ELR (cell line): ENCODE data around the gene CHST5.

Source experiments
- DNase-seq: peaks from one replicate; pipeline ENCODE4 v3.0.0-alpha.2; 2015; ENCODE audit warnings: low read depth

CHST5 gene

GRCh38 chr16:75535901-75536300, at the start of gene CHST5:
Gene CHST5, minus strand, starts transcription at chr16:75536108. Its CDS starts 5,724 bp downstream, at chr16:75530384.
- DNase-seq = no peak

- DNase-seq = no peak
These were observed 48.2 kb upstream of the CHST5 start for GRCh38 chr16:75584108-75584507.

- DNase-seq = no peak
These were observed 43.5 kb upstream of the CHST5 start for GRCh38 chr16:75579281-75579834.

- DNase-seq = no peak
These were observed 42.8 kb upstream of the CHST5 start for GRCh38 chr16:75578725-75579124.

- no peak for DNase-seq
These were observed 42.3 kb upstream of the CHST5 start for GRCh38 chr16:75578212-75578611.

- DNase-seq = no peak
These were observed 40.5 kb upstream of the CHST5 start for GRCh38 chr16:75576384-75576811.

- no peak for DNase-seq
These were observed 40.0 kb upstream of the CHST5 start for GRCh38 chr16:75575958-75576357.

GRCh38 chr16:75573955-75574354, 38.0 kb upstream of the CHST5 start:
- no peak for DNase-seq

GRCh38 chr16:75572864-75573542, 37.1 kb upstream of the CHST5 start:
- DNase-seq = no peak

GRCh38 chr16:75570396-75571065, 34.6 kb upstream of the CHST5 start:
- DNase-seq = no peak

- DNase-seq = no peak
These were observed 32.0 kb upstream of the CHST5 start for GRCh38 chr16:75567911-75568310.

GRCh38 chr16:75566758-75567255, 30.9 kb upstream of the CHST5 start:
- DNase-seq = peak; percentile 45

- DNase-seq = peak; percentile 85
These were observed 30.3 kb upstream of the CHST5 start, which contains the start of gene GABARAPL2 for GRCh38 chr16:75566040-75566757. Gene GABARAPL2, plus strand, starts transcription at chr16:75566379. Its CDS starts 108 bp downstream, at chr16:75566487.

- DNase-seq = no peak
These were observed 29.7 kb upstream of the CHST5 start for GRCh38 chr16:75565640-75566039.

GRCh38 chr16:75559564-75560372, 23.9 kb upstream of the CHST5 start:
- DNase-seq = no peak

- DNase-seq = no peak
These were observed 23.0 kb upstream of the CHST5 start for GRCh38 chr16:75558846-75559401.

- DNase-seq = no peak
These were observed 20.6 kb upstream of the CHST5 start for GRCh38 chr16:75556431-75556950.

- DNase-seq = peak; percentile 95
These were observed 20.0 kb upstream of the CHST5 start, which contains the start of gene TMEM231 for GRCh38 chr16:75555707-75556430. Gene TMEM231, minus strand, starts transcription at chr16:75556252. Its CDS starts 43 bp downstream, at chr16:75556209.

GRCh38 chr16:75555213-75555706, 19.4 kb upstream of the CHST5 start:
- peak; percentile 97 for DNase-seq

GRCh38 chr16:75552951-75553350, 17.0 kb upstream of the CHST5 start:
- no peak for DNase-seq
